Measurements from ENCODE around the gene NEUROD2.

The NEUROD2 gene

GRCh38 chr17:39607851-39608130 lies at the start of gene NEUROD2:
TSS of gene NEUROD2 (minus strand) at chr17:39607920. CDS start at chr17:39606599, 1,321 bp downstream.
- DNase-seq = no peak

DNA sequence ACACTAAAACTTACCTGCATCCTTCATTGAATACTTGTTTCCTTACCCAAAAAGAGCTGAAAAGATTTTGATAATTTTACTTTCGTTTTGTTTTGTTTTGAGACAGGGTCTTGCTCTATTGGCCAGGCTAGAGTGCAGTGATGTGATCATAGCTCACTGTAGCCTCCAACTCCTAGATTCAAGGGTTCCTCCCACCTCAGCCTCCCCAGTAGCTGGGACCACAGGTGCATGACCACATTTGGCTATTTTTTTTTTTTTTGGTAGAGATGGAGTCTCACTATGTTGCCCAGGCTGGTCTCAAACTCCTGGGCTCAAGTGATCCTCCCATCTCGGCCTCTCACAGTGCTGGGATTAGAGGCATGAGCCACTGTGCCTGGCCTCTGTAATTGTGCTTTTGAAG lies 47.4 kb upstream of the NEUROD2 start:
- no peak for DNase-seq

DNA sequence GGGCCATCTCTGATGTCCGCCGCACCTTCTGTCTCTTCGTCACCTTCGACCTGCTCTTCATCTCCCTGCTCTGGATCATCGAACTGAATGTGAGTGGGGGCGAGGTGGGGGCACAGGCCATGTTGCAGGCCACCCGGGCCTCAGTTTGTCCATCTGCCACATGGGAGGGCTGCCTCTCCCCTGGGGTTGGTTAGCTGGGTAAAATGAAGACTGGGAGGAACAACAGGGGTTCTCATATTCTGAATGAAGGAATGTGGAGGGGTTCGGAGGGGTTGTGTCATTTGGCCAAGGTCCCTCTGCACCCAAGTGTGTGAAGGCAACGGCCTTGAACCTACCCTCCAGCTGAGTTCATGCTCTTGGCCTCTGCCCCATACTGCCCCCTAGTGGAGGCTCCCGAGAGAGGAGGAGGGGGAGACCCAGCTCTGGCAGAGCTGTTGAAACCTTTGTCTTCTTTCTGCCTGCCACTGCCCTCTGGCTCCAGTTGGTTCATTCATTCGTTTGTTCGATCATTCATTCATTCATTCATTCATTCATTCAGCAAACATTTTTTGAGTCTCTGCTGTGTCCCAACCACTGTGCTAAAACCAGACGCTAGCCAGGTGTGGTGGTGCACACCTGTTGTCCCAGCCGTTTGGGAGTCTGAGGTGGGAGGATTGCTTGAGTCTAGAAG lies 46.1 kb upstream of the NEUROD2 start:
- peak; percentile 76 to 79 for DNase-seq

GRCh38 chr17:39653316-39653661 lies 45.6 kb upstream of the NEUROD2 start:
- DNase-seq = no peak

DNA sequence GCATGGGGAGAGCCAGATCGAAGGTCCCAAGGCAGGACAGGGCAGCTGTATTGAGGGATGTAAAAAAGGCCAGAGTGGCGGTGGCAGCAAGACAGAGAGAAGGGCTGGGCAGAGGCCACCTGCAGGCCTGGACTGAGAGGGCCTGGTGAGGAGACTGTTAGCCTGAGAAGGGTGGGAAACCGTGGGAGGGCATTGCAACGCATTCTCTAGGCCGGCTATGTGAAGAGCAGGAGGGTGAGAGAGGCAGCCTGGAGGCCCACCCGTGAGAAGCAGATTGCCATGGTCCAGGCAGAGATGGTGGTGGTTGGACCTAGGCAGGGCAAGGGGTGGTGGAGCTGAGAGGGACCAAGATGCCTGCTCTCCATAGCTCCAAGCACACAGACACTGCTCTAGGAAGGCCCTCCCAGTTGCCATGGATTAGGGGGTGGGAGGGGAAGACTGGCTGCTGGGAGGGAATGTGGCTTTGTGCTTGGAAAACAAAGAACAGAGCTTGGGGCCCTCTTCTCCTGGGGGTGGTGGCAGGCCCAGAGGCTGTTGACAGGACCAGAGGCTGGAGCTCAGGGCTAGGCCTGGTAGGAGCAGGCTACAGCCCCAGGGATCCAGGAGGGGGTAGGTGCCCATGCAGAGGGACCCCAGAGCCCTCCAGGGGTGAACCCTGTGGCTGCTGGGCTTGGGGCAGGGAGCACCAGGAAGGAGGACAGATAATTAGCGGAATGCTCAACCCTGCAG lies 45.0 kb upstream of the NEUROD2 start:
- DNase-seq = no peak

DNA sequence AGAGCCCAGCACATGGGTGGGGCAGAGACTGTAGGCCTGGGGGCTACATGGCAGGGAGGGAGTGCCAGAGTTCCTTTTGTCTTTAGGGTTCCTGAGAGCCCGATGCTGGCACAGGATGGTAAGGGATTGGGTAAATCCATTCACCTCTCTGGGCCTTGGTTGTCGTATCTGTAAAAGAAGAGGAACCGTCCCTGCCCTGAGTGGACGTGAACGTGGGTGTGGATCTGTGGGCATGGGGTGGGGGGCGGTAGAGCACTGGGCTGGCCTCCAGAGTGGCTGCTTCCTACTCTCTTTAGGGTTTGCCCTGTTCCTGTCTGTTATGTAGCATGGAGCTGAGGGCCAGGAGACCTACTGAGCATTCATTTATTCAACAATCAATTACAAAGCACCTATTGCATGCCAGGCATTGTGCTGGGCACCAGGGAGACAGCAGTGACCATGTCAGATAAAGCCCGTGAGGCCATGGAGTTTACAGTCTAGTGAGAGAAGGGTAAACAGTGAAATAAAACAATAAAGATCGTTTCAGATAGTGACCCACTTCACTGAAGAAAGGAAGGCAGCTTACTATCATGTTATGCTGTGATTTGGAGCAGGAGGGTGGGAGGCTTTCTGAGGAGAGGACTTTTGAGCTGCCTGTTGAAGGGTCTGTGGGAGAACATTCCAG lies 44.3 kb upstream of the NEUROD2 start:
- DNase-seq = no peak

GRCh38 chr17:39650121-39650579 lies 42.4 kb upstream of the NEUROD2 start:
- no peak for DNase-seq

DNA sequence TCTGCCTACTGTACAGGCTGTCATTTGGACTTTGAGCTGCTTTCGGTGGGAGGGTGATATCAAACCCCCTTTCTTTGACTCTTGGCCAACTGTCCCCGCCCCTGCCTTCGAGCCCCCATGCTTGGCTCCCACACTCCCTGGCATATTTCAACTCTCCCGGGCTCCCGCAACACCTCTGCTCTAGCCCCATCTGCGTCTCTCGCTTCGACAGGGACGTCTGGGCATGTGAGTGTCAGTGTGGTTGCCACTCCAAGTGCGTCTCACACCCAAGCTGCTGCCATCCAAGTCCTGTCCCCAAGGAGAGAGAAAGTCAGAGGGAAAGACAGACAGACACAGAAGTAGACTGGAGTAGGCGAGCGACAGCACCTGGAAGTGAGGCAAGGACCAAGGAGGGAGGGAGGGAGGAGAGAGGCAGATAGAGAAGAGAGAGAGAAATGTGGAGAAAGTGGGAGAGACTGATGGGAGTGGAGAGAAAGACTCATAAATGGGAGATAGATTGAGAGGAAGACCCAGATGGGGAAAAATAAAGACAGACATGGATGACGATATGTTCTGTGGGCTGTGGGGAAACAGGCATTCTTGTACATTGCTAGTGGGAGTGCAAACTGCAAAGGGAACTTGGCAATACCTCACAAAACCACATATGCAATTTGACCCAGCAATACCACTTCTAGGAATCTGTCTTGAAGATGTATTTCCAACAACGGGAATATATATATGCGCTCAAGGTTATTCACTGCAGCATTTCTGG lies 41.1 kb upstream of the NEUROD2 start:
- DNase-seq = no peak

DNA sequence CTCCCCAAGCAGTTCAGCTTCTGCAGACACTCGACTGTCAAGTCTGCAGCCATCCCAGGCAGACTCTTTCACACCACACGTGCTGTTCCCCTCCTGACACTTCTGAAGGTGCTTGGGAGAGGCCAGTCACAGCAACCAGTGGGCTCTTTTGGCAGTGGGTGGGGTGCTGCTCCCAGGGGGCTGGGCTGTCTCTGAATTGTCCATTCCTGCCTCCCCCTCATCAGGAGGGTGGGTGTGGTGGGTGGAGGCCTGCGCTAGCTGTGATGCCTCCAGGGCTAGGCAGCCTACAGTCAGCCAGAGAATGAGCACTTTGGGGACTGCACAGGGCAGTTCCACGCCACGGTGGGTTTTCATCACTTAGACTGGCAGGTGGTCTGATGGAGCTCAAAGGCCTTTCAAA lies 39.5 kb upstream of the NEUROD2 start:
- DNase-seq = no peak

DNA sequence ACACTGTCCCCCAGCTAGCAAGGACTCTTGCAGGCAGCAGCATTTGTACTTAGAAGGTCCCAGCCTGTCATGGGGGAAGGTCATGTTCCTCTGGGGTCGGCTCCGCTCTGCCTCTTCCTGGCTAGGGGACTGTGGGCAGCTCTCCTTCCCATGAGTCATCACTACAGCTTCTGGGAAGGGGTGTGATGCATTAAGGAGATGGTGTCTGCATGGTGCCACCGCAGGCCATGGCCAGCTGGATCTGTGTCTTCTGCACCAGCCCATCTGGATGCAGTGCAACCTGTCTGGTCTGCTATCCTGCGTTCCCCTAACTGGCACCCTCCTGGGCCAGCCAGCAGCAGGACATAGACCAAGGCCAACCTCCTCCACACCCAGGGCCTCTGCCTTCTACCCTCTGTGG lies 35.6 kb upstream of the NEUROD2 start:
- no peak for DNase-seq

GRCh38 chr17:39642291-39643074 lies 34.8 kb upstream of the NEUROD2 start:
- no peak for DNase-seq

GRCh38 chr17:39641883-39642282 lies 34.2 kb upstream of the NEUROD2 start:
- no peak for DNase-seq

DNA sequence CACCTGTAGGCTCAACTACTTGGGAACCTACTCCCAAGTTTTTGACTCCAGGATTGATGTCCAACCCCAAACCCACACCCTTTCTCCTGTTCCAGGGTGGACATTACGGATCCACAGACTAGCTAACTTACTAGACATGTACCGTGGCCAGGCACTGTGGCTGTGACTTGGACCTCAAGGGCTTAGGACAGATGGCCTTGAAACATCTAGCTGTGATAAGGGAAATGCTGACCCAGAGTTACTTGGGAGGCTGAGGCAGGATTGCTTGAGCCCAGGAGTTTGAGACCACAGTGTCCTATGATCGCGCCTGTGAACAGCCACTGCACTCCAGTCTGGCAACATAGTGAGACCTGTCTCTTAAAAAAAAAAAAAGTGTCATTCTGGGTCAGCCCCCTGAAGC lies 33.4 kb upstream of the NEUROD2 start:
- DNase-seq = no peak

DNA sequence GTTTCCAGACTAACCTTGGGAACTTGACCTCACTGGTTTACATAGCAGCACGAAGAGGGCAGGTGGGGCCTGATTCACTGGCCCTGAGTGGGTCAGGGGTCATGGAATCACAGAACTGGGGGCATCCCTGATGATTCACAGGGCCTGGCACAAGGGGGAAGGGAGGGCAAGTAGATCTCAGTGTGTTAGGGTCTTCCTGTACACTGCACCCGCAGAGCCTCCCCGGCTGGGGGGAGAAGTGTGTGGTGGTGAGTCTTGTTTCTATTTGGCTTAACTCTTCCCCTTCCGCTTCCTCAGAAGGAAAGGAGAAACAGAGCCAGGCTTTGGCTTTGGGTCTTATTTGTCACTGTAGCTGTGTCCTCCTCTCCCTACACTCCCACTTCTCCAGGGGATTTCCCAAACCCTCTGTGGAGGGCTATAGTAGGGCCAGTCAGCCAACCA lies 32.9 kb upstream of the NEUROD2 start:
- no peak for DNase-seq

DNA sequence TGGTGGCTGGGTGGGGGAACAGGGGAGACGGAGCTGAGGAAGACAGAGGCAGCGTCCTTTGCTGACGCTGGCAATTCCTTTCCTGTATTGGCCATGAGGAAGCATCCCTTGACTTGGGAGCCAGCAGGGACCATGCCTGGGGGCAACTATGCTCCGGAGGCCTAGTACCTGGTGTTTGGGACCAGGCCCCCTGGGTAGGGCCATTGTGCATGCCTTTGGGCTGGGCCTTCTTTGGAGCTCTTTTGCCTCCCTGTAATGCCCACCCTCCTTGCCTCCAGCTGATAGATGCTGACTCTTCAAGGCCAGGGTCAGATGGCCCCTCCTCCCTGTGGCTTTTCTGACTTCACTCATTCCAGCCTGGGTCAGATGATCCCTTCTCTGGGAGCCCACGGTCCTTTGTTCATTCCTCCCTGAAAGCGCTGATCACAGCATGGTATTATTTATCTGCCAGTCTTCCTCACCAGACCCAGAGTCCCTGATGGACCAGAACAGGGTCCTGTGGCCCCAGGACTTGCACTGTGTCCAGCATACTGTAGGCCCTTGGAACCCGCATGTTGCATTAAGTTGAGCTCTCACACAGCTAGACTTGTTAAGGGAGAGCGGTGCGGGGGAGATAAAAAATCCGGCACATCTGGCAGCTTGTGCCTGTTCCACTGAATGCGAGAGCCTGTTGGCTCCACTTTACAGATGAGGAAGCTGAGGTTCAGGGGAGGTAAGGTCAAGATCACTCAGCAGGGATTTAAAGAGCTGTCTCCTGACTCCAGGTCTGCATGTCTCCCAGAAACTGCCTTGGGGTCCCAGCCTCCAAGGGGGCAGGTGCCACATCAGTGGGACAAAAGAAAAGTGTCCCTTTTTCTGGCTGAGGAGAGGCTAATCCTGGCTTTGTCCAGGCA lies 32.1 kb upstream of the NEUROD2 start:
- no peak for DNase-seq

GRCh38 chr17:39639043-39639442 lies 31.3 kb upstream of the NEUROD2 start:
- DNase-seq = no peak

DNA sequence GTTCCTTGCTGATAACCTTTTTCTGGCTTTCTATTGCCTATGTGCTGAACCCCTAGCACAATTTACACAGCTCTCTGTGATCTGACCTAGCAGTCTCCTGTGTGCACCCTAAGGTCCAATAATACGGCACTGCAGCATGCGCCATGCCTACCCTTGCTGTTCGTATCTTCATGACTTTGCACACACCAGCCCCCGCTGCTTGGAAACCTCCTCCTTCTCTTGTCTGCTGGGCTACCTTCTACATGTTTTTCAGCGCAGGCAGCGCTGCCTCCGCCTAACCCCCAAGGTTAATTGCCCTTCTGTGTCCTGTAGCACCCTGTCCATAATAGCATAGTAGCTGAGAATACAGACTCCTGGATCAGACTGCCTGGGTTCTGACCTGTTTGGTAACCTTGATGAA lies 30.6 kb upstream of the NEUROD2 start:
- no peak for DNase-seq

GRCh38 chr17:39636927-39637736 lies 29.4 kb upstream of the NEUROD2 start, which contains the start of gene STARD3:
TSS of gene STARD3 (plus strand) at chr17:39637144. CDS start at chr17:39653532, 16,388 bp downstream.
- peak; percentile 90 for DNase-seq

- no peak for DNase-seq
Measured at GRCh38 chr17:39636587-39636926, 28.8 kb upstream of the NEUROD2 start.

DNA sequence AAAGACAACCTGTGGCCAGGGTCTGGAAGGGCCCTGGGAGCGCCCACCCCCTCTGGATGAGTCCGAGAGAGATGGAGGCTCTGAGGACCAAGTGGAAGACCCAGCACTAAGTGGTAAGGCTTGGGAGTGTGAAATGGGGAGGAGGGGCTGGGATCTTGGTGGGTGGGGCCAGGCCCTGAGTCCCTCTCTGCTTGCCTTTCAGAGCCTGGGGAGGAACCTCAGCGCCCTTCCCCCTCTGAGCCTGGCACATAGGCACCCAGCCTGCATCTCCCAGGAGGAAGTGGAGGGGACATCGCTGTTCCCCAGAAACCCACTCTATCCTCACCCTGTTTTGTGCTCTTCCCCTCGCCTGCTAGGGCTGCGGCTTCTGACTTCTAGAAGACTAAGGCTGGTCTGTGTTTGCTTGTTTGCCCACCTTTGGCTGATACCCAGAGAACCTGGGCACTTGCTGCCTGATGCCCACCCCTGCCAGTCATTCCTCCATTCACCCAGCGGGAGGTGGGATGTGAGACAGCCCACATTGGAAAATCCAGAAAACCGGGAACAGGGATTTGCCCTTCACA lies 28.0 kb upstream of the NEUROD2 start:
- DNase-seq = no peak

Data from CD4-positive, alpha-beta T cell treated with Interleukin-4 for 1 hour (primary cell).